H1 (cell line): ENCODE measurements around the gene LRFN3. TPM values are rescaled to one million over a fixed set of nuclear protein-coding genes. Genes with fewer than 3 reads are reported as not detected.

Experiments
- BACH1 ChIP-seq: IDR thresholded peaks from 2 replicates; pipeline ENCODE4 v1.6.1; 2012; ENCODE audit warnings: low read length, improper control_type of control experiment
- EP300 ChIP-seq, 2 experiments: IDR thresholded peaks; 1 replicate in 1 of 2; 2 replicates in 1 of 2; pipeline ENCODE4 v1.6.1; 2011 to 2012; ENCODE audit warnings: low read depth in 2 of 2, low read length in 2 of 2, mild to moderate bottlenecking in 2 of 2, borderline replicate concordance in 1 of 2, inconsistent platforms in 1 of 2, moderate library complexity in 1 of 2
- EZH2 ChIP-seq: fragments of 200-600 bp; sonication (generic); IDR thresholded peaks from 2 replicates; pipeline ENCODE4 v1.7.1; 2012; ENCODE audit warnings: low read depth, mild to moderate bottlenecking, moderate library complexity, low read length, inconsistent platforms; ENCODE audit not compliant: severe bottlenecking
- GABPA ChIP-seq: IDR thresholded peaks from 2 replicates; pipeline ENCODE4 v1.6.1; 2011; ENCODE audit warnings: mild to moderate bottlenecking, low read length, moderate library complexity, borderline replicate concordance; ENCODE audit not compliant: insufficient read depth
- JUN ChIP-seq: IDR thresholded peaks from 2 replicates; pipeline ENCODE4 v1.6.1; 2011; ENCODE audit warnings: low read depth, mild to moderate bottlenecking, improper control_type of control experiment, low read length
- RFX5 ChIP-seq: IDR thresholded peaks from 2 replicates; pipeline ENCODE4 v1.6.1; 2011; ENCODE audit warnings: low read depth, low read length, improper control_type of control experiment, borderline replicate concordance
- SUZ12 ChIP-seq: fragments of 200-600 bp; sonication (generic); IDR thresholded peaks from 2 replicates; pipeline ENCODE4 v1.6.1; 2012; ENCODE audit warnings: mild to moderate bottlenecking, inconsistent platforms, low read length, moderate library complexity, mixed read lengths
- polyA plus RNA-seq, 7 experiments: library from polyadenylated mRNA; depleted of rRNA in 3 of 7; stranded (reverse) in 5 of 7; unstranded in 2 of 7; fragments of >200 nt in 5 of 7; fragments of 200-250 nt in 2 of 7; gene quantifications; 1 replicate in 5 of 7; 2 replicates in 1 of 7; 4 replicates in 1 of 7; pipeline versions ENCODE4 v1.2.1 to v1.2.3, GENCODE V29; 2011 to 2013; ENCODE audit warnings: missing spikeins in 2 of 7, mixed read lengths in 2 of 7
- total RNA-seq: library from RNA; stranded (reverse); fragmentation: NEBNext Ultra II Directional; extraction: Animal tissue kit (Norgen Biotek cat#: 25700); gene quantifications from 2 replicates; pipeline ENCODE4 v1.2.1, GENCODE V29; 2021

Gene LRFN3
- total and polyA plus RNA-seq, 2 of the 8 experiments (the other 6 are each of a cell fraction or from before 2014, with no cell fraction given) = 4.6 to 16.8 TPM

- TF ChIP-seq EZH2 = no peak
- TF ChIP-seq RFX5 = no peak
- TF ChIP-seq BACH1 = no peak
- TF ChIP-seq EP300 (IDR thresholded peaks at IDR 0.05; ENCODE audit: borderline replicate concordance in 1 of 2, low read depth in 2 of 2, low read length in 2 of 2) = no peak
- TF ChIP-seq SUZ12 = no peak
- TF ChIP-seq JUN = no peak
- no peak for TF ChIP-seq GABPA
These were observed 1.4 kb downstream of the LRFN3 start (continued) for GRCh38 chr19:35937345-35938281.
